HepG2 (cell line): ENCODE measurements around the gene PGC. TPM values are rescaled to one million over a fixed set of nuclear protein-coding genes. Genes with fewer than 3 reads are reported as not detected.

Experiments used
- ARNT2 ChIP-seq: sonication (generic); formaldehyde crosslinking; IDR thresholded peaks from 2 replicates; pipeline ENCODE4 v1.8.0; 2022; ENCODE audit warnings: mild to moderate bottlenecking, low read depth, missing genetic modification reagents, moderate library complexity
- ELF1 ChIP-seq: sonication (generic); formaldehyde crosslinking; IDR thresholded peaks from 2 replicates; pipeline ENCODE4 v1.4.0; 2020; ENCODE audit warnings: missing genetic modification reagents
- FOXA1 ChIP-seq, 2 experiments: fragments of 450-650 bp in 1 of 2; sonication (generic) in 1 of 2; formaldehyde crosslinking in 1 of 2; IDR thresholded peaks; 2 replicates each; pipeline versions ENCODE4 v1.4.0 to v1.6.1; 2016 to 2020; ENCODE audit warnings: missing genetic modification reagents in 1 of 2
- FOXO1 ChIP-seq: sonication (generic); formaldehyde crosslinking; IDR thresholded peaks from 2 replicates; pipeline ENCODE4 v1.4.0; 2020; ENCODE audit warnings: missing genetic modification reagents
- GABPB1 ChIP-seq: IDR thresholded peaks from 2 replicates; pipeline ENCODE4 v1.6.1; 2016; ENCODE audit warnings: mild to moderate bottlenecking, missing genetic modification reagents, moderate library complexity, missing compliant biosample characterization
- KDM5B ChIP-seq: sonication (generic); formaldehyde crosslinking; IDR thresholded peaks from 2 replicates; pipeline ENCODE4 v1.4.0; 2020; ENCODE audit warnings: missing genetic modification reagents, mild to moderate bottlenecking, borderline replicate concordance
- KLF11 ChIP-seq: IDR thresholded peaks from 2 replicates; pipeline ENCODE4 v1.6.1; 2016; ENCODE audit warnings: missing compliant biosample characterization
- MIXL1 ChIP-seq: IDR thresholded peaks from 2 replicates; pipeline ENCODE4 v1.6.1; 2016
- NPAS2 ChIP-seq: sonication (generic); formaldehyde crosslinking; IDR thresholded peaks from 2 replicates; pipeline ENCODE4 v1.8.0; 2022; ENCODE audit warnings: mild to moderate bottlenecking, missing genetic modification reagents, borderline replicate concordance
- NRL ChIP-seq: sonication (generic); formaldehyde crosslinking; IDR thresholded peaks from 2 replicates; pipeline ENCODE4 v1.5.0; 2020; ENCODE audit warnings: missing genetic modification reagents, mild to moderate bottlenecking, moderate library complexity, borderline replicate concordance
- PHF21A ChIP-seq: sonication (generic); formaldehyde crosslinking; IDR thresholded peaks from 2 replicates; pipeline ENCODE4 v1.5.0; 2020; ENCODE audit warnings: mild to moderate bottlenecking, missing genetic modification reagents
- RFXAP ChIP-seq: sonication (generic); formaldehyde crosslinking; IDR thresholded peaks from 2 replicates; pipeline ENCODE4 v1.4.0; 2020; ENCODE audit warnings: missing genetic modification reagents, borderline replicate concordance
- RORA ChIP-seq: sonication (generic); formaldehyde crosslinking; IDR thresholded peaks from 2 replicates; pipeline ENCODE4 v1.5.0; 2020; ENCODE audit warnings: mild to moderate bottlenecking, missing genetic modification reagents, moderate library complexity
- RXRB ChIP-seq: IDR thresholded peaks from 2 replicates; pipeline ENCODE4 v1.6.1; 2016; ENCODE audit warnings: borderline replicate concordance, missing genetic modification reagents, missing compliant biosample characterization
- SALL1 ChIP-seq: sonication (generic); formaldehyde crosslinking; IDR thresholded peaks from 2 replicates; pipeline ENCODE4 v1.8.0; 2022; ENCODE audit warnings: mild to moderate bottlenecking, missing genetic modification reagents
- SIN3A ChIP-seq: IDR thresholded peaks from 2 replicates; pipeline ENCODE4 v1.6.1; 2011; ENCODE audit warnings: low read depth, mild to moderate bottlenecking, control low read depth, low read length, borderline replicate concordance
- SOX5 ChIP-seq: IDR thresholded peaks from 2 replicates; pipeline ENCODE4 v1.6.1; 2016; ENCODE audit warnings: borderline replicate concordance
- TARDBP ChIP-seq: sonication (generic); formaldehyde crosslinking; IDR thresholded peaks from 2 replicates; pipeline ENCODE4 v1.8.0; 2022; ENCODE audit warnings: mild to moderate bottlenecking, missing genetic modification reagents
- XRCC5 ChIP-seq: fragments of 200-400 bp; formaldehyde crosslinking; optimal IDR thresholded peaks from 2 replicates; pipeline ENCODE3; 2017; ENCODE audit warnings: mild to moderate bottlenecking, low read length
- YEATS2 ChIP-seq: sonication (generic); formaldehyde crosslinking; IDR thresholded peaks from 2 replicates; pipeline ENCODE4 v1.4.0; 2020; ENCODE audit warnings: missing genetic modification reagents, borderline replicate concordance
- ZKSCAN8 ChIP-seq: IDR thresholded peaks from 2 replicates; pipeline ENCODE4 v1.6.1; 2016; ENCODE audit warnings: borderline replicate concordance, missing genetic modification reagents, missing compliant biosample characterization
- ZMYM2 ChIP-seq: sonication (generic); formaldehyde crosslinking; IDR thresholded peaks from 2 replicates; pipeline ENCODE4 v1.8.0; 2022; ENCODE audit warnings: mild to moderate bottlenecking, missing genetic modification reagents
- ZNF17 ChIP-seq: sonication (generic); formaldehyde crosslinking; IDR thresholded peaks from 2 replicates; pipeline ENCODE4 v1.5.0; 2020; ENCODE audit warnings: mild to moderate bottlenecking, missing genetic modification reagents
- ZNF292 ChIP-seq: sonication (generic); formaldehyde crosslinking; IDR thresholded peaks from 2 replicates; pipeline ENCODE4 v1.8.1; 2022; ENCODE audit warnings: mild to moderate bottlenecking, low read depth, missing genetic modification reagents, borderline replicate concordance
- ZNF451 ChIP-seq: sonication (generic); formaldehyde crosslinking; IDR thresholded peaks from 2 replicates; pipeline ENCODE4 v1.5.0; 2020; ENCODE audit warnings: mild to moderate bottlenecking, missing genetic modification reagents
- ZNF563 ChIP-seq: sonication (generic); formaldehyde crosslinking; IDR thresholded peaks from 2 replicates; pipeline ENCODE4 v1.8.0; 2022; ENCODE audit warnings: mild to moderate bottlenecking, moderate library complexity, missing genetic modification reagents
- ZNF644 ChIP-seq: IDR thresholded peaks from 2 replicates; pipeline ENCODE4 v1.6.1; 2016; ENCODE audit warnings: low read depth
- ZNF7 ChIP-seq: IDR thresholded peaks from 2 replicates; pipeline ENCODE4 v1.6.1; 2016; ENCODE audit warnings: missing biosample characterization, missing genetic modification reagents
- ZSCAN22 ChIP-seq: sonication (generic); formaldehyde crosslinking; IDR thresholded peaks from 2 replicates; pipeline ENCODE4 v1.4.0; 2020; ENCODE audit warnings: mild to moderate bottlenecking, missing genetic modification reagents
- polyA plus RNA-seq, 8 experiments: library from polyadenylated mRNA; depleted of rRNA in 3 of 8; stranded (reverse) in 7 of 8; unstranded in 1 of 8; fragments of >200 nt; fragmentation: Illumina TruSeq in 4 of 8; extraction: Trizol in 4 of 8; gene quantifications; 2 replicates each; pipeline versions ENCODE4 v1.2.1 to v1.2.3, GENCODE V29; 2011 to 2016; ENCODE audit warnings: low read depth in 4 of 8, missing spikeins in 1 of 8, mixed read lengths in 1 of 8; ENCODE audit not compliant: insufficient read depth in 1 of 8
- total RNA-seq, 5 experiments: library from RNA; depleted of rRNA; stranded (reverse); fragments of >200 nt; fragmentation: Illumina TruSeq; extraction: Trizol; gene quantifications; 2 replicates each; pipeline ENCODE4 v1.2.3, GENCODE V29; 2016; ENCODE audit warnings: low read depth in 1 of 5
- TF ChIP-seq, protein P1 (sequence below): IDR thresholded peaks from 2 replicates; pipeline ENCODE4 v1.6.1; 2016; ENCODE audit warnings: missing genetic modification reagents, missing compliant biosample characterization
- TF ChIP-seq, protein P2 (sequence below): sonication (generic); IDR thresholded peaks from 2 replicates; pipeline ENCODE4 v1.6.1; 2016; ENCODE audit warnings: low read depth, borderline replicate concordance

Gene PGC
- total and polyA plus RNA-seq, 2 of the 13 experiments (the other 11 are each of a cell fraction or from before 2014, with no cell fraction given): 426 to 502 TPM

DNA sequence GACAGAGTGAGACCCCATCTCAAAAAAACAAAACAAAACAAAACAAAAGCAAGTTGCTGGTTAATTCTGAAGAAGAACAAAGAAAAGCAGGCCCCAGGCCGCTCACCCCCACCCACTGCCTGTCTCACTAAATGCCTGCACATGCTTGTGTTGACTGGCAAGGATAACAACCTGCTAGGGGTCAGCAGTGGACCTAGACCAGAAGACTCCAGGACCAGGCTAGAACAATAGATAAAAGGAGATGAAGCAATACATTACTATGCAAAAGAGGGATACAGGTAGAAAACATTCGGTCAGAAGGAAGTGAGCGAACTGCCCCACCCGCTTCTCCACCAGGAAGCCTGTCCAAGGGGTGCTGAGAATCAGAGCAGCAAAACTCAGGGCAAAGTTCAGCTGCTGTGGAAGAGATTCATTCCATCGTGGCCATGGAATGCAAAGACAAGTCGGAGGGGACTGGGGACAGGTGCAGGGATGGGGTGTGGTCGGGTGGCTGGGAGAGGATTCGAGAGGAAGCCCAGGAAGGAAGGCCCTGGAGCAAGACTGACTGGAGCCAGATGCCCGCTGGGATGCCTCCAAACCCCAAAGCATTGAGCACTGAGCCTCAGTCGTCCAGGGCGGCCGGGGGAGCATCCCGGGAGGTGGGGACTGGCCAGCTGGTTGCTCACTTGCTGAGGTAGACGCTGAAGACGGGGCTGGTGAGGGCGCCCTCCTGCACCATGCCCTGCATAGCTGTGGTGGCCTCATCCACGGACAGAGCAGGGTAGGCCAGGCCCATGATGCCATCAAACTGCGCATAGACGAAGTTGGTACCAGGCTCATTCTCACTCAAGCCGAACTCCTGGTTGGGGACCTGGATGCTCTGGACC, 5.3 kb downstream of the PGC start (continued):
- TF ChIP-seq GABPB1 (peak; percentile 9), ZNF17 (CRISPR knock-in tag) (no peak), ZMYM2 (CRISPR knock-in tag) (peak; percentile 43; the same call in 1 of the 2 replicates), XRCC5 (peak; percentile 73), ZKSCAN8 (CRISPR knock-in tag) (0 out of 2 replicates have a peak, but pooled peaks have one; percentile 25), RFXAP (CRISPR knock-in tag) (no peak), NRL (CRISPR knock-in tag) (0 out of 2 replicates have a peak, but pooled peaks have one; percentile 32), ZNF292 (0 out of 2 replicates have a peak, but pooled peaks have one; percentile 3), ZNF7 (CRISPR knock-in tag) (0 out of 2 replicates have a peak, but pooled peaks have one; percentile 23), ZSCAN22 (CRISPR knock-in tag) (no peak), SIN3A (no peak), PHF21A (CRISPR knock-in tag) (peak; percentile 92), ZNF451 (CRISPR knock-in tag) (peak; percentile 28; the same call in 1 of the 2 replicates), SALL1 (CRISPR knock-in tag) (peak; percentile 74; the same call in 1 of the 2 replicates), ARNT2 (CRISPR knock-in tag) (peak; percentile 39; the same call in 1 of the 2 replicates), MIXL1 (CRISPR knock-in tag) (0 out of 2 replicates have a peak, but pooled peaks have one; percentile 4), ZNF644 (0 out of 2 replicates have a peak, but pooled peaks have one; percentile 71), ELF1 (peak; percentile 59; the same call in 1 of the 2 replicates), TARDBP (CRISPR knock-in tag) (peak; percentile 61; the same call in 1 of the 2 replicates), RORA (no peak), ZNF563 (peak; percentile 47; the same call in 1 of the 2 replicates), SOX5 (CRISPR knock-in tag) (peak; percentile 100), NPAS2 (no peak), FOXO1 (peak; percentile 61), KLF11 (peak; percentile 37; the same call in 1 of the 2 replicates), KDM5B (CRISPR knock-in tag) (no peak), RXRB (CRISPR knock-in tag) (peak; percentile 54; the same call in 1 of the 2 replicates), YEATS2 (CRISPR knock-in tag) (peak; percentile 73; the same call in 1 of the 2 replicates), FOXA1 (IDR thresholded peaks at IDR 0.05) (no peak), FOXA1 (CRISPR knock-in tag; IDR thresholded peaks at IDR 0.05) (peak; percentile 74)
- TF ChIP-seq, protein P1, sequence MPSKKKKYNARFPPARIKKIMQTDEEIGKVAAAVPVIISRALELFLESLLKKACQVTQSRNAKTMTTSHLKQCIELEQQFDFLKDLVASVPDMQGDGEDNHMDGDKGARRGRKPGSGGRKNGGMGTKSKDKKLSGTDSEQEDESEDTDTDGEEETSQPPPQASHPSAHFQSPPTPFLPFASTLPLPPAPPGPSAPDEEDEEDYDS (CRISPR knock-in tag): 0 out of 2 replicates have a peak, but pooled peaks have one; percentile 51
- TF ChIP-seq, protein P2, sequence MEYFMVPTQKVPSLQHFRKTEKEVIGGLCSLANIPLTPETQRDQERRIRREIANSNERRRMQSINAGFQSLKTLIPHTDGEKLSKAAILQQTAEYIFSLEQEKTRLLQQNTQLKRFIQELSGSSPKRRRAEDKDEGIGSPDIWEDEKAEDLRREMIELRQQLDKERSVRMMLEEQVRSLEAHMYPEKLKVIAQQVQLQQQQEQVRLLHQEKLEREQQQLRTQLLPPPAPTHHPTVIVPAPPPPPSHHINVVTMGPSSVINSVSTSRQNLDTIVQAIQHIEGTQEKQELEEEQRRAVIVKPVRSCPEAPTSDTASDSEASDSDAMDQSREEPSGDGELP: peak; percentile 41; the same call in 1 of the 2 replicates
